NCI-H187 treated with DMSO at 0.1 percent for 48 hours (cell line): ENCODE measurements around the gene RSBN1L.
"Not testable (repeated sequence)": the region's sequence is repeated elsewhere in the genome, so short reads cannot be mapped to it uniquely, and the experiment has no call there.

Source experiments
- DNase-seq: peaks from one replicate; lab custom pipeline; 2025; lab: John Stamatoyannopoulos, UW

RSBN1L gene

DNA sequence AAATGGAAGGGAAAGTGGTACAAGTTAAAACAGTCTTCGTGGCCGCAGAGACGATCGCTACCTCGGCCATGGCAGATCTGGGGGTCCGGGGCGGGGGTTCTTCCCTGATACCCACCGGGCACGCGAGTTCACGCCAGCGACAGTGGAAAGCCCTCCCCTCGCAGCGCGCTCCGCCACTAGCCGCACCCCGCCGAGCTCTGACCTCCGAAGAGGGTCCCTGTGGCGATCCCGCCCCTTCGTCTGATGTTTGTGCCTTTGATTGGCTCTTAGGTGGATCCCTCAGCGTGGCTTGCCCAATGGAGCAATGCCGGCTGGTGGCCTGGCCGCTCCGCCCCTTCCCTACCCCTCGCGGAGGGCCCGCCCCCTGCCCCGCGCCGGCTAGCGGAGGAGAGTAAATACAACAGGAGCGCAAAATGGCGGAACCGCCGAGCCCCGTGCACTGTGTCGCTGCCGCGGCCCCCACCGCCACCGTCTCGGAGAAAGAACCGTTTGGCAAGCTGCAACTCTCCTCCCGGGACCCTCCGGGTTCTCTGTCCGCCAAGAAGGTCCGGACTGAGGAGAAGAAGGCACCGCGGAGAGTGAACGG, at the start of gene RSBN1L:
TSS of gene RSBN1L (plus strand) at position 403 of the 586 bp plus-strand sequence. CDS start at position 414, 11 bp downstream.
- peak; percentile 92 for DNase-seq

DNA sequence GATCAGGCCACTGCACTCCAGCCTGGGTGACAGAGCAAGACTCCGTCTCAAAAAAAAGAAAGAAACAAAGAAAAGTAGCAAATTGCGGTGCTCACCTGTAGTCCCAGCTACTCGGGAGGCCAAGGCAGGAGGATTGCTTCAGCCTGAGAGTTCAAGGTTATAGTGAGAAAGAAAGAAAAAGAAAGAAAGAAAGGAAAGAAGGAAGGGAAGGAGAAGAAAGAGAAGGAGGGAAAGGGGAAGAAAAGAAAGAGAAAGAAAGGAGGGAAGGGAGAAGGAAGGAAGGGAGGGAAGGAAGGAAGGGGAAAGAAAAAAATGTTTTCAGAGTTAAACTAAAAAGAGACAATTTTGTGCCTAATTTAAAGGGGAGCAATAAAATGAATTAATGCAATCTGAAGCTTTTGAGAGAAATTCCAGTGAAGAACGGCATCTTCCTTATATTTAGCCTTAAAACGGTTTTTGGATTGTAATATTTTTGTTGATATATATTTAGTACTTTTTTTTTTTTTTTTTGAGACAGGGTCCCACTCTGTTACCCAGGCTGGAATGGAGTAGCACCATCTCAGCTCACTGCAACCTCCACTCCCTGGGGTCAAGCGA, 47.4 kb upstream of the RSBN1L start:
- no peak for DNase-seq

DNA sequence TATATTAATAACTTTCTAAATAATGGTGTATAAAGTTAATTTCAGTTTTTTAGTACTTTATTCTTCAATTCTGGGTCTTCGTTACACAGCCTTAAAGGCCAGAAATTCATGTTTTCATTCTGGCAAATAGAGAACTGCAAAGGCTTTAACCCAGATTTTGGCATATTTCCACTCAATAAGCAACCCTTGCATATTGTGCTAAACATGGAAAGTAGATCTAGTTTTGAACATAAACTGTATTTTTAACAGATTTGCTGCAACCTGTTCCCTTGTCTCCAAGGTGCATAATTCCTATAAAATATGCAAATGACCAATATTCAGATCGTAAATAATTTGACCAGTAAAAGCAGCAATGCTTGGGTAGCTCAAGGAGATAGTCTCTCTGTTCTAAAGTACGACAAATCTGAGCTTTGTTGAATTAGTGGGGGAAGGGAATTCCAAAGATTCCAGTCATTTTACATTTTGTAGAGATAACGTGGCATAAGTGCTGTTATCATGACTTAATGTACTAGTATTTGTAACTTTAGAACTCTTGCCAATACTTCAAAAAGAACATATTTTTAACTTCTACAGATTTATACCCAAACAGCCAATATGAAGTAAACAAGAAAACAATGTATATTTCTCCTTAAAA, 46.4 kb upstream of the RSBN1L start:
- no peak for DNase-seq

GRCh38 chr7:77651575-77652162, 44.6 kb upstream of the RSBN1L start:
- no peak for DNase-seq

- not testable (repeated sequence) for DNase-seq
These were observed 43.4 kb upstream of the RSBN1L start for GRCh38 chr7:77652826-77653225.

DNA sequence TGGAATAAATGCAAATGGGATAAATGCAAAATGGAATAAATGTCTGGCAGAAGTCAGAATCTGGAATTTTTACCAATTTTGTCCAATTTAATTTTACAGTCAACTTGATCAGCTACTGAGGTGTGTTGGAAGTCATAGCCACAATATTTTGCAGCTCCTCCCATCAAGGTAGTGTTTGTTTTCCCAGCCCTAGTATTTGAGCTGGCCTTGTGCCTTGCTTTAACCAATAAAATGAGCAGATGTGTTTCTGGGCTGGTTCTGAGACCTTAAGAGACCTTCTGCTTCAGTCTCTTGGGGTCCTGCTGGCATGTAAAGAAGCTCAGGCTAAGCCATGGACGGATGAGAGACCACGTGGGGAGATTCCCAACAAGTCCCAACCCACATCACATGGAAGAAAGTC, 42.7 kb upstream of the RSBN1L start:
- no peak for DNase-seq

- DNase-seq = no peak
These were observed 40.9 kb upstream of the RSBN1L start for GRCh38 chr7:77655356-77655755.

GRCh38 chr7:77655836-77656455, 40.3 kb upstream of the RSBN1L start:
- DNase-seq = no peak

GRCh38 chr7:77657427-77658224, 38.6 kb upstream of the RSBN1L start:
- DNase-seq = no peak

DNA sequence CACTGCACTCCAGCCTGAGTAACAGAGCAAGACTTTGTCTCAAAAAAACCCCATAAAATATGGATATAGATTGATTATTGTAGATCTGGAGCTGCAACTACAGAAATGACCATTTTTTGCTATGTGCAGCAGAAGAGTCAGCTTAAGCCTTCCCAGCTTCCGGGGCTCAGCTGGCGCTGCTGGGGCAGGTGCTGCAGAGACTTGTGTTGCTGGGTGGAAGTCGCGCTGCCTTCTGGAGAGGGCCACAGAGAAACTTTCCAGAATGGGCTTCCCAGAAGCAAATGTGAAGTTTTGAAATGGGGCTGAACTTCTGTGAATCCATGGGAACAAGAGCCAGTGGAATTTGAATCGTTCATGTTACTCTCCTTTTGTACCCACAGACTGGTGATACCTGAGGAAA, 37.3 kb upstream of the RSBN1L start:
- DNase-seq = no peak

GRCh38 chr7:77661816-77662215, 34.4 kb upstream of the RSBN1L start:
- DNase-seq = no peak

- no peak for DNase-seq
These were observed 33.4 kb upstream of the RSBN1L start for GRCh38 chr7:77662869-77663268.

GRCh38 chr7:77664715-77665114, 31.5 kb upstream of the RSBN1L start:
- DNase-seq = no peak

DNA sequence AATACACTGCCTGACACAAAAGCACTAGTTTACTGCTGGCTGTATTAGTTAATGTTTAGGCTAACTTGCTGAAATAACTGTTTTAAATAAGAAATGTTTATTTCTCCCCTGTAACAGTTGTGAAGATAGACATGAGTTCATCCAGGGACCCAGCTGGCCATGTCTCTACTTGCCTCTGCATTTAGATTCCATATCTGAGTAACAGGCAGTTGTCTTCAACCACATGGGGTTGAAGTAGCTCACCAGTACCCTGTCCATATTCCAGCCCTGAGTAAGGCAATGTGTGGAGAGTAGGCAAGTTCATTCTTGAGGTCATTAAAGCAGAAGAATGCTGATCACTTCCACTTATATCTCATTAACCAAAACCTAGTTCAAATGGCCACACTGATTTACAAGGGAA, 31.1 kb upstream of the RSBN1L start:
- DNase-seq = no peak

DNA sequence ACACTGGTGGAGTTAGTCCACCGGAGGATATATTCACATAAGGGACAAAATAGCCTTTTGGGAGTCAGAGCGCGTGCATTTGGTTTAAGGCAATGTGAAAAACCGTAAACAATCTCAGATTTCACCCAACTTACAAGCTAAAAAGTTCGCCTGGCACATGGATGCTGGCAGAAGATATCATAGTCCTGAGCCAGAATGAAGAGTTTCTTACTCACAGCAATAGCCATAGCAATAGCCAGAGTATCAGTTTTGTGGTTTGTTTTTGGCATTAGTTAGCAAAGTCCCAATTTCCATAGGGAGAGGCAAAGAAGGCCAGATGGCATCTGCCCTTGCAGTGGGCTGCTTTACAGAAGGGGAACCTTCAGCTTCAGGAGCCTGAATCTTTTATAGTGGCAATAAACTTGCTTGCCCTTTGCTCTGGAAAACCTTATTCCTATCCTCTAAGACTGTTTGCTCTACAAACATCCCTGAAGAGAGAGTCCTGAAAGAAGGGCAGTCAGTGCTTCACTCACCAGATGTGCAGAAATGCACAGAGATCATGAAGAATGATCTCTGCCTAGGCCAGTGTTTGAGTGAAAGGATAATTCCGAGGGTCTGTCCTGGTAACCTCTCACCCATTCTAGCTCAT, 28.7 kb upstream of the RSBN1L start:
- DNase-seq = no peak

- DNase-seq = no peak
These were observed 21.4 kb upstream of the RSBN1L start for GRCh38 chr7:77674878-77675277.

DNA sequence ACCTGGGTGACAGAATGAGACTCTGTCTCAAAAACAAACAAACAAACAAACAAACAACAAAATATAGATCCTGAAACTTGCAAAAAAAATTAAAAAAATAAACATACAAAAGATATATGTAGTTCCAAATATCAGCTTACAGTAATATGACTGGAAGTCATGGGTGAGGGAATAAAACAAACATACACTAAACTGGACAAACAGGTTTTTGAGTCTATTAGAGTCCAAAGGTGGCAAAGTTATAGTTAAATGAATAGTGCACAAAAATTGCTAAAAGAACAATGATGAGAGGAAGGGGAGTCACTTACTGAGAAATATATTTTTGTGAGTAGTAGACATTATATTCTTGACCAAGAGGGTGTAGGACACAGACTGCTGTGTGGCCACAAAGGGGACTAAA, 16.7 kb upstream of the RSBN1L start:
- no peak for DNase-seq

- no peak for DNase-seq
These were observed 16.0 kb upstream of the RSBN1L start for GRCh38 chr7:77680266-77680665.

DNA sequence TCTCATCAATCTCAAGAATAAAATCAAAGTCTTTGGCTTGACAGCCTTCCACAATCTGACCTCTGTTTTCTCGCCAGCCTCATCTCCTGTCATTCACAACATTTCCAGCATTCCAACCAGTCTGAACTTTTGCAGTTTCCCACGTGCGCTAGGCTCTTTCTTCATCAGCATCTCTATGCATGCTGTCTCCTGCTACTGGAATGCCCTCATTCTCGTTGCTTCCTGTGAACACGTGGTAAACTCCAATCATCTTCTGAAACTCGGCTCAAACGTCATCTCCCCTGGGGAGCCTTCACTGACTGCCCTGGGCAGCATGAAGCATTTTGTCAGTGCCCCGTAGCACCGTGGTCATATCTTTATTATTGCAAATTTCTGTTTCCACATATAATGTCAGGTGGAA, 12.2 kb upstream of the RSBN1L start:
- no peak for DNase-seq

DNA sequence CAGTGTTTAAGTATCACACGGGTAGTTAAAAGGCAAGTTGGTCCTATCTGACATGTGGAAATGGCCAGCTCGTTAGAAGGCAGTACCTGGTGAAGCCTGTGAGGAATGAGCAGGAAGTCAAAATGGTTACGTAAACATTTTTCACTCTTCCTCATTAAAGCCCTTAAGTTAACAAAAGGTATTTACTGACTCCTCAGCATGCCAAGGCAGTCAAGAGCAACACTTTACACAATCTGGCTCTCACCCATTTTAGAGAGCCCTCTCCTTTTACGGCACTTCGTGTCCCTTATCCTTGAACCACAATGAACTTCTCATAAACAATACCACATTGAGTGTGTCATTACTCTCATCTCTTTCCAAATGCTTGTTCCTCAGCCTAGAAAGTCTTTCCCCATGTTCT, 11.0 kb upstream of the RSBN1L start:
- DNase-seq = peak; percentile 59

DNA sequence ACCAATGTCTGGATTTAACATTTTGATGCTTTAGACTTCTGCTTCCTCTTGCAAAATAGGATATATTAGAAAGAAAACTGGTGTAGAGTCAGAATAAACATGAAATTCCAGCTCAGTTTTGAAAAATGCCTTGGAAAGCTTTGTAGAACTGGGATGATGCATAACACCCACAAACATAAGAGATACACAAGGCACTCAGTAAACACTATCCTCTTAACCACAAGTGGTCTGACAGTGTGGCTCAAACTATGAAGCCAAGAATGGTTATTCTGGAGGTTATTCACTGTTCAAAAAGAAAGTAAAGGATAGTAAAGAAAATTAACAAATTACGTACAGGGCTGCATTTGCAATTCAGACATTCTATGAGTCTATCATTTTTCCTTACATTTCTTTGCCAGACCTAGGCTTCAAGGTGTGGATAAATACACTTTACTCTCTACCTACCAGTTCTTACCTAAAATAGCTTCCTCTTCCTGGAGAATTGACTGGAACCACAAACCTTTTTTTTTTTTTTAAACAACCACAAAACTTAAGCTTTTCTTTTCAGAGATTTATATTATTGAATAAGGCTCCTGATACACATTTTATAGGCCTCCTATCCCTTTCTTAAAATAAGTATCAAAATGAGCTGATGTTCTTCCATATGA, 9.0 kb upstream of the RSBN1L start:
- DNase-seq = no peak
